Measurements from ENCODE around the gene SLC25A19. TPM values are rescaled to one million over a fixed set of nuclear protein-coding genes. Genes with fewer than 3 reads are reported as not detected.

SLC25A19 gene
- total RNA-seq, 4 donors from 2014 or later = 4.7 to 59.9 (median 10.1) TPM

DNA sequence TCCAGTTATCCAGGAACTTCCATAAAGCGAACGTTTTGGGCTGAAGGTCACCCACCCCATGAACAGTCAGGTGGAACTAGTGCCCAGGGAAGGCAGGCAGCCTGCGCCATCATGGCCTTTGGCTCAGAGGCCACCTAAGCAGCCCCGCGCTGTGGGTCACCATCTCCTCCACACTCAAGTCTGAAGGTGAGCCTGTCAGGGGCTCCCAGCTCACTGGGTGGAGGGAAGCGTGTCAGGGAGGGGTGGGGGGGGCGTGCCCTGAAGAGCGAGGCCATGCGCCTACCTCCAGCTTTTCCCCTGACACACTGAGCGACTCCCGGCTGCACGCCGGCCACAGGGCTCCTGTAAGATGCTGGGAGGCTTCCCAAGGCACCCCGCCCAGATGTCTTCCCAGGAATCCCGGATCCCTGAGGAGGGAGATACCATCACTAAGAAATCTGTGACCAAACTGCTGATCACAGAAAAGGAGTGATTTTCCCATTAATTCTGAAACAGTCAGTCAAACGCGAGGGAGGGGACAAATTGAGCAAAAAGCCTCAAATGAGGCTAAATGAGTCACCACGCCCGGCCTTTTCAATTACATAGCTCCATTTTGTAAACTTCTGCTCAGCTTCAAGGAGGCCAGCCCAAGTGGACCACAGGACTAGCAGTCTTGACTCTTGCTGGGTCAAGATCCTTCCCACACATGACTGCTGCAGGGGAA is 26.5 kb upstream of the SLC25A19 start:
- no peaks in the 10 kb centered on the region for H3K27me3 ChIP-seq
- H3K4me1 ChIP-seq = no peaks in the 10 kb centered on the region
- intact Hi-C loops (cut with DNase I; ENCODE audit: low total_unique reads) = no loop called here
- no peak for DNase-seq
- H3K4me3 ChIP-seq = no peak overlapping the region
- no peaks in the 10 kb centered on the region for H3K9me3 ChIP-seq
- TF ChIP-seq POLR2A (IDR thresholded peaks at IDR 0.05) = no peak
- TF ChIP-seq, protein P1, sequence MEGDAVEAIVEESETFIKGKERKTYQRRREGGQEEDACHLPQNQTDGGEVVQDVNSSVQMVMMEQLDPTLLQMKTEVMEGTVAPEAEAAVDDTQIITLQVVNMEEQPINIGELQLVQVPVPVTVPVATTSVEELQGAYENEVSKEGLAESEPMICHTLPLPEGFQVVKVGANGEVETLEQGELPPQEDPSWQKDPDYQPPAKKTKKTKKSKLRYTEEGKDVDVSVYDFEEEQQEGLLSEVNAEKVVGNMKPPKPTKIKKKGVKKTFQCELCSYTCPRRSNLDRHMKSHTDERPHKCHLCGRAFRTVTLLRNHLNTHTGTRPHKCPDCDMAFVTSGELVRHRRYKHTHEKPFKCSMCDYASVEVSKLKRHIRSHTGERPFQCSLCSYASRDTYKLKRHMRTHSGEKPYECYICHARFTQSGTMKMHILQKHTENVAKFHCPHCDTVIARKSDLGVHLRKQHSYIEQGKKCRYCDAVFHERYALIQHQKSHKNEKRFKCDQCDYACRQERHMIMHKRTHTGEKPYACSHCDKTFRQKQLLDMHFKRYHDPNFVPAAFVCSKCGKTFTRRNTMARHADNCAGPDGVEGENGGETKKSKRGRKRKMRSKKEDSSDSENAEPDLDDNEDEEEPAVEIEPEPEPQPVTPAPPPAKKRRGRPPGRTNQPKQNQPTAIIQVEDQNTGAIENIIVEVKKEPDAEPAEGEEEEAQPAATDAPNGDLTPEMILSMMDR (IDR thresholded peaks at IDR 0.05) = no peak
- no peaks in the 10 kb centered on the region for H3K36me3 ChIP-seq
- H3K27ac ChIP-seq = no peak overlapping the region

GRCh38 chr17:75313941-75314551 is 24.8 kb upstream of the SLC25A19 start:
- TF ChIP-seq, protein P1 (IDR thresholded peaks at IDR 0.05) = no peak
- TF ChIP-seq POLR2A (IDR thresholded peaks at IDR 0.05) = no peak
- Histone ChIP-seq H3K4me3 (no peak overlapping the region), H3K36me3 (no peaks in the 10 kb centered on the region), H3K27ac (no peak overlapping the region), H3K9me3 (no peaks in the 10 kb centered on the region), H3K4me1 (no peaks in the 10 kb centered on the region), H3K27me3 (no peaks in the 10 kb centered on the region)
- no peak for DNase-seq
- intact Hi-C loops (cut with DNase I; ENCODE audit: low total_unique reads) = no loop called here

GRCh38 chr17:75308732-75309629 is 19.7 kb upstream of the SLC25A19 start:
- Histone ChIP-seq H3K4me3 (no peak overlapping the region), H3K9me3 (no peaks in the 10 kb centered on the region), H3K27me3 (no peaks in the 10 kb centered on the region), H3K27ac (no peak overlapping the region), H3K4me1 (no peaks in the 10 kb centered on the region), H3K36me3 (no peaks in the 10 kb centered on the region)
- intact Hi-C loops (cut with DNase I; ENCODE audit: low total_unique reads) = no loop called here
- DNase-seq = no peak
- TF ChIP-seq, protein P1 (IDR thresholded peaks at IDR 0.05) = no peak
- no peak for TF ChIP-seq POLR2A (IDR thresholded peaks at IDR 0.05)

DNA sequence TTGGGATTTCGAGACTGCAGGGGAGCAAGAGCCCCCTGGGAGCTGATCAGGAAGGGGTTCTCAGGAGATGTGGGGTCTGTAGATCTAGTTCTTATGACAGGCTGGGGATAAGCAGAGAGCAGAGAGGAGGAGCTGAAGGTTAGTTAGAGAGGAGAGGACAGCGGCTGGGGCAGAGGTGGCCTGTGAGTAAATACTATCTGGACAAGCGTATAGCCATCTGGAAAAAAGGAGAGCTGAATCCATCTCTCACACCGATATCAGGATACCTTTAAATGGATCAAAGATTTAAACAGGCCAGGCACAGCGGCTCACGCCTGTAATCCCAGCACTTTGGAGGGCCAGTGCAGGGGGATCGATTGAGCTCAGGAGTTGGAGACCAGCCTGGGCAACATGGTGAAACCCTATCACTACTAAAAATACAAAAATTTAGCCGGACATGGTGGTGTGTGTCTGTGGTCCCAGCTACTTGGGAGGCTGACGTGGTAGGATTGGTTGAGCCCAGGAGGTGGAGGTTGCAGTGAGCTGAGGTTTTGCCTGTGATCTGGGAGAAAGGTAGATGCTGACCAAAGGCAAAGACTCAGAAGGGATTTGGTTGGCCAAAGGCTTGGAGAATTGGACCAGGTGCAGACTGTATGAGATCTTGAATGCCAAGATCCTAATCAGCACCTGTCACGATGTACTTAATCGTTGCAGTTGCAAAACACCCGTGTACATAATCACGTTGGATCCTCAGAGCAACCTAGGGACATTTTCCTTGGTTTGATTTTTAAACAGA is 18.9 kb upstream of the SLC25A19 start:
- H3K27me3 ChIP-seq = no peaks in the 10 kb centered on the region
- no peak overlapping the region for H3K4me3 ChIP-seq
- no peaks in the 10 kb centered on the region for H3K36me3 ChIP-seq
- TF ChIP-seq, protein P1 (IDR thresholded peaks at IDR 0.05) = no peak
- no peak for TF ChIP-seq POLR2A (IDR thresholded peaks at IDR 0.05)
- intact Hi-C loops (cut with DNase I; ENCODE audit: low total_unique reads) = no loop called here
- no peaks in the 10 kb centered on the region for H3K9me3 ChIP-seq
- no peaks in the 10 kb centered on the region for H3K4me1 ChIP-seq
- no peak for DNase-seq
- H3K27ac ChIP-seq = no peak overlapping the region

Measured in uterus (tissue), 4 donors.